Measurements from ENCODE around the gene BCAP31. TPM values are rescaled to one million over a fixed set of nuclear protein-coding genes. Genes with fewer than 3 reads are reported as not detected.

The BCAP31 gene
- total and polyA plus RNA-seq, 2 of the 13 experiments (the other 11 are each of a cell fraction or from before 2014, with no cell fraction given), result 139 to 178 TPM

- peak; percentile 76 for TF ChIP-seq SALL1 (CRISPR knock-in tag; IDR thresholded peaks at IDR 0.05)
- TF ChIP-seq ZNF350 (CRISPR knock-in tag; IDR thresholded peaks at IDR 0.05; ENCODE audit: borderline replicate concordance, low read depth), result peak; percentile 72; the same call in 1 of the 2 replicates
- peak; percentile 78; the same call in 1 of the 2 replicates for TF ChIP-seq ZFY (CRISPR knock-in tag; IDR thresholded peaks at IDR 0.05)
- TF ChIP-seq ZNF343 (CRISPR knock-in tag; IDR thresholded peaks at IDR 0.05), result peak; percentile 52; the same call in 1 of the 2 replicates
- TF ChIP-seq SMAD3 (CRISPR knock-in tag; IDR thresholded peaks at IDR 0.05), result 0 out of 2 replicates have a peak, but pooled peaks have one; percentile 35
- TF ChIP-seq YY1 (IDR thresholded peaks at IDR 0.05; ENCODE audit: insufficient read depth, insufficient replicate concordance, low read depth, low read length), result peak; percentile 77
- peak; percentile 20 for TF ChIP-seq ASH2L (IDR thresholded peaks at IDR 0.05; ENCODE audit: insufficient read length, low read depth, low read length)
- TF ChIP-seq, protein P1, sequence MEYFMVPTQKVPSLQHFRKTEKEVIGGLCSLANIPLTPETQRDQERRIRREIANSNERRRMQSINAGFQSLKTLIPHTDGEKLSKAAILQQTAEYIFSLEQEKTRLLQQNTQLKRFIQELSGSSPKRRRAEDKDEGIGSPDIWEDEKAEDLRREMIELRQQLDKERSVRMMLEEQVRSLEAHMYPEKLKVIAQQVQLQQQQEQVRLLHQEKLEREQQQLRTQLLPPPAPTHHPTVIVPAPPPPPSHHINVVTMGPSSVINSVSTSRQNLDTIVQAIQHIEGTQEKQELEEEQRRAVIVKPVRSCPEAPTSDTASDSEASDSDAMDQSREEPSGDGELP (IDR thresholded peaks at IDR 0.05; ENCODE audit: borderline replicate concordance, low read depth), result peak; percentile 78; the same call in 1 of the 2 replicates
- TF ChIP-seq ZNF296 (CRISPR knock-in tag; conservative IDR thresholded peaks at IDR 0.05), result peak; percentile 95
- peak; percentile 65; the same call in 1 of the 2 replicates for TF ChIP-seq ATF3 (CRISPR knock-in tag; IDR thresholded peaks at IDR 0.05)
- TF ChIP-seq GFI1 (CRISPR knock-in tag; IDR thresholded peaks at IDR 0.05; ENCODE audit: borderline replicate concordance), result no peak; the same call in 1 of the 2 replicates
- TF ChIP-seq ZUFSP (CRISPR knock-in tag; IDR thresholded peaks at IDR 0.05; ENCODE audit: borderline replicate concordance), result no peak
- TF ChIP-seq E2F2 (CRISPR knock-in tag; IDR thresholded peaks at IDR 0.05; ENCODE audit: borderline replicate concordance), result no peak
- peak; percentile 59; the same call in 1 of the 2 replicates for TF ChIP-seq MIXL1 (CRISPR knock-in tag; IDR thresholded peaks at IDR 0.05)
- TF ChIP-seq GATAD2A (CRISPR knock-in tag; IDR thresholded peaks at IDR 0.05), result peak; percentile 33; the same call in 1 of the 2 replicates
- TF ChIP-seq DMAP1 (CRISPR knock-in tag; IDR thresholded peaks at IDR 0.05), result peak; percentile 51; the same call in 1 of the 2 replicates
- TF ChIP-seq, protein P2, sequence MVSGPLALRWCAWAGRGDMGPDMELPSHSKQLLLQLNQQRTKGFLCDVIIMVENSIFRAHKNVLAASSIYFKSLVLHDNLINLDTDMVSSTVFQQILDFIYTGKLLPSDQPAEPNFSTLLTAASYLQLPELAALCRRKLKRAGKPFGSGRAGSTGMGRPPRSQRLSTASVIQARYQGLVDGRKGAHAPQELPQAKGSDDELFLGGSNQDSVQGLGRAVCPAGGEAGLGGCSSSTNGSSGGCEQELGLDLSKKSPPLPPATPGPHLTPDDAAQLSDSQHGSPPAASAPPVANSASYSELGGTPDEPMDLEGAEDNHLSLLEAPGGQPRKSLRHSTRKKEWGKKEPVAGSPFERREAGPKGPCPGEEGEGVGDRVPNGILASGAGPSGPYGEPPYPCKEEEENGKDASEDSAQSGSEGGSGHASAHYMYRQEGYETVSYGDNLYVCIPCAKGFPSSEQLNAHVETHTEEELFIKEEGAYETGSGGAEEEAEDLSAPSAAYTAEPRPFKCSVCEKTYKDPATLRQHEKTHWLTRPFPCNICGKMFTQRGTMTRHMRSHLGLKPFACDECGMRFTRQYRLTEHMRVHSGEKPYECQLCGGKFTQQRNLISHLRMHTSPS (CRISPR knock-in tag; IDR thresholded peaks at IDR 0.05; ENCODE audit: low read depth), result peak; percentile 66
- TF ChIP-seq SPEN (CRISPR knock-in tag; IDR thresholded peaks at IDR 0.05; ENCODE audit: low read depth), result peak; percentile 83
- TF ChIP-seq ZNF34 (CRISPR knock-in tag; IDR thresholded peaks at IDR 0.05; ENCODE audit: borderline replicate concordance), result no peak
- TF ChIP-seq ZNF543 (CRISPR knock-in tag; IDR thresholded peaks at IDR 0.05), result 0 out of 2 replicates have a peak, but pooled peaks have one; percentile 27
- TF ChIP-seq SOX5 (CRISPR knock-in tag; IDR thresholded peaks at IDR 0.05; ENCODE audit: borderline replicate concordance), result peak; percentile 31; the same call in 1 of the 2 replicates
These were observed 2.3 kb upstream of the BCAP31 start (continued) for GRCh38 chrX:153726286-153727122.

Data from HepG2 (cell line).